ENCODE data around the gene CDK6. TPM values are rescaled to one million over a fixed set of nuclear protein-coding genes. Genes with fewer than 3 reads are reported as not detected.

Gene CDK6
- total and polyA plus RNA-seq, 2 of the 8 experiments (the other 6 are each of a cell fraction or from before 2014, with no cell fraction given), result 5.9 to 18.9 TPM

GRCh38 chr7:92736870-92737269 lies 99.5 kb downstream of the CDK6 start (continued):
- TF ChIP-seq GABPA (IDR thresholded peaks at IDR 0.05; ENCODE audit: borderline replicate concordance, insufficient read depth, low read length), result no peak
- no peak for TF ChIP-seq NRF1 (IDR thresholded peaks at IDR 0.05; ENCODE audit: low read depth, low read length)

Data from H1 (cell line).